K562 (cell line): ENCODE results near the gene WDR54. TPM values are rescaled to one million over a fixed set of nuclear protein-coding genes. Genes with fewer than 3 reads are reported as not detected.
A peak's percentile ranks its signal among the peaks of the same experiment; 100 is the strongest.

Source experiments
- CTBP1 ChIP-seq: fragments of 450-650 bp; IDR thresholded peaks from 2 replicates; pipeline ENCODE4 v1.6.1; 2016; ENCODE audit warnings: borderline replicate concordance
- HOMEZ ChIP-seq: fragments of 250-450 bp; sonication (Bioruptor Pico); IDR thresholded peaks from 2 replicates; pipeline ENCODE4 v1.4.0; 2020; ENCODE audit warnings: mild to moderate bottlenecking, moderate library complexity
- SMAD2 ChIP-seq: fragments of 150-350 bp; IDR thresholded peaks from 2 replicates; pipeline ENCODE4 v1.6.1; 2014; ENCODE audit warnings: low read depth, mild to moderate bottlenecking, low read length
- SMARCA4 ChIP-seq: fragments of 450-650 bp; IDR thresholded peaks from 2 replicates; pipeline ENCODE4 v1.6.1; 2016
- SMARCB1 ChIP-seq: IDR thresholded peaks from 2 replicates; pipeline ENCODE4 v1.6.1; 2011; ENCODE audit warnings: improper control_type of control experiment, low read depth; ENCODE audit not compliant: insufficient read length
- SNIP1 ChIP-seq: fragments of 450-650 bp; IDR thresholded peaks from 2 replicates; pipeline ENCODE4 v1.7.1; 2017; ENCODE audit warnings: low read depth, mild to moderate bottlenecking
- SP1 ChIP-seq: sonication (generic); formaldehyde crosslinking; IDR thresholded peaks from 2 replicates; pipeline ENCODE4 v1.8.1; 2022; ENCODE audit warnings: mild to moderate bottlenecking, missing genetic modification reagents
- STAT5B ChIP-seq: fragments of 250-450 bp; sonication (Bioruptor Pico); IDR thresholded peaks from 2 replicates; pipeline ENCODE4 v1.8.0; 2021; ENCODE audit warnings: mild to moderate bottlenecking, inconsistent platforms
- TEAD2 ChIP-seq: fragments of 450-650 bp; IDR thresholded peaks from 2 replicates; pipeline ENCODE4 v1.6.1; 2016; ENCODE audit warnings: missing genetic modification characterization, control low read depth, missing compliant biosample characterization
- TEAD4 ChIP-seq, 2 experiments: sonication (generic) in 1 of 2; formaldehyde crosslinking in 1 of 2; IDR thresholded peaks; 2 replicates each; pipeline versions ENCODE4 v1.6.1 to v1.8.0; 2012 to 2022; ENCODE audit warnings: borderline replicate concordance in 1 of 2, inconsistent platforms in 1 of 2, low read length in 1 of 2, mild to moderate bottlenecking in 1 of 2, missing genetic modification reagents in 1 of 2
- TFAM ChIP-seq: fragments of 250-450 bp; sonication (Bioruptor Pico); conservative IDR thresholded peaks from 2 replicates; pipeline ENCODE4 v1.5.0; 2021; ENCODE audit warnings: mild to moderate bottlenecking, moderate library complexity
- TFE3 ChIP-seq: fragments of 450-650 bp; formaldehyde crosslinking; IDR thresholded peaks from 2 replicates; pipeline ENCODE4 v1.4.0; 2020; ENCODE audit warnings: mild to moderate bottlenecking, mixed read lengths
- ZHX1 ChIP-seq: fragments of 150-350 bp; conservative IDR thresholded peaks from 2 replicates; pipeline ENCODE4 v1.6.1; 2014; ENCODE audit warnings: low read length
- ZNF592 ChIP-seq: fragments of 450-650 bp; IDR thresholded peaks from 2 replicates; pipeline ENCODE4 v1.6.1; 2017; ENCODE audit warnings: antibody characterized with exemption, mild to moderate bottlenecking
- ZNF696 ChIP-seq: fragments of 250-450 bp; sonication (Bioruptor Pico); conservative IDR thresholded peaks from 2 replicates; pipeline ENCODE4 v1.4.0; 2020; ENCODE audit warnings: mild to moderate bottlenecking, moderate library complexity
- ZNF830 ChIP-seq: fragments of 250-450 bp; sonication (Bioruptor Pico); IDR thresholded peaks from 2 replicates; pipeline ENCODE4 v1.5.0; 2021; ENCODE audit warnings: mild to moderate bottlenecking
- polyA plus RNA-seq, 8 experiments: library from polyadenylated mRNA; depleted of rRNA in 4 of 8; stranded (reverse) in 5 of 8; unstranded in 3 of 8; fragments of >200 nt; fragmentation: Nextera tagmentation in 2 of 8; fragmentation: Illumina TruSeq in 1 of 8; extraction: Ambion mirVana in 2 of 8; extraction: Trizol in 1 of 8; gene quantifications; 2 replicates each; pipeline versions ENCODE4 v1.2.1 to v1.2.3, GENCODE V29; 2011 to 2014; ENCODE audit warnings: inconsistent platforms in 1 of 8, missing spikeins in 1 of 8
- total RNA-seq, 7 experiments: library from RNA; depleted of rRNA in 6 of 7; stranded (reverse); fragments of >200 nt in 6 of 7; fragmentation: Illumina TruSeq in 2 of 7; extraction: Trizol in 2 of 7; gene quantifications; 2 replicates each; pipeline versions ENCODE4 v1.2.1 to v1.2.3, GENCODE V29; 2011 to 2021; ENCODE audit warnings: low replicate concordance in 1 of 7

The WDR54 gene
- total and polyA plus RNA-seq, 9 of the 15 experiments (the other 6 are each of a cell fraction or from before 2014, with no cell fraction given), result 5.2 to 15.2 (median 7.4) TPM

- TF ChIP-seq ZNF592 (no peak), SP1 (CRISPR knock-in tag) (peak; percentile 100), SNIP1 (no peak), SMARCB1 (no peak), TFAM (CRISPR knock-in tag) (no peak), TFE3 (no peak), CTBP1 (peak; percentile 91; the same call in 1 of the 2 replicates), SMAD2 (no peak), ZHX1 (peak; percentile 93), HOMEZ (no peak), ZNF830 (no peak), ZNF696 (no peak), SMARCA4 (no peak), TEAD4 (IDR thresholded peaks at IDR 0.05; ENCODE audit: low read length) (peak; percentile 61), TEAD4 (CRISPR knock-in tag; IDR thresholded peaks at IDR 0.05; ENCODE audit: borderline replicate concordance) (no peak), TEAD2 (no peak), STAT5B (CRISPR knock-in tag) (no peak)
Measured at GRCh38 chr2:74454654-74455511, 33.4 kb downstream of the WDR54 start, which contains the start of gene INO80B (continued).
